ENCODE results near the gene SLC2A4.
A peak's percentile ranks its signal among the peaks of the same experiment; 100 is the strongest.
"Not testable (repeated sequence)": the region's sequence is repeated elsewhere in the genome, so short reads cannot be mapped to it uniquely, and the experiment has no call there.

SLC2A4 gene

GRCh38 chr17:7327056-7327455 lies 45.5 kb downstream of the SLC2A4 start:
- DNase-seq, result no peak

DNA sequence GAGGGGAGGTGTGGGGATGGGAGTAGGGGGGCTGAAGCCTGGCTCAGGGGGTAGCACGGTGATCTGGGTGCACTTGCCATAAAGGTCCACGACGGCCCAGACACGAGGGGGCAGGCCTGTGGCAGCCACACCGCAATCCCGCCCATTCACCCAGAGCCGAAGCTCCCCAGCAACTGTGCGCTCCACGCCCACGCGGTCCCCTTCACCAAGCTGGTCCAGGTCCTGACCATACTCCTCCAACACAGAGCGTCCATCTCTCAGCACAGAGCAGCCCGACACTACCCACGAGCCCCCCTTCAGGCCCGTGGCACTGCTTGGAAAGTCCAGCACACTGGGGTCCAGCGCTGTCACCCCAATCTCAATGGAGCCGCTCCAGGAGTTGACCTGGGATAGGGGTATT lies 46.0 kb downstream of the SLC2A4 start:
- no peak for DNase-seq

GRCh38 chr17:7328009-7328408 lies 46.5 kb downstream of the SLC2A4 start:
- DNase-seq, result no peak

GRCh38 chr17:7328840-7329373 lies 47.4 kb downstream of the SLC2A4 start, which contains the start of gene NEURL4:
Gene NEURL4, minus strand, starts transcription at chr17:7329335. Its CDS starts 23 bp downstream, at chr17:7329312.
- DNase-seq, result no peak

DNA sequence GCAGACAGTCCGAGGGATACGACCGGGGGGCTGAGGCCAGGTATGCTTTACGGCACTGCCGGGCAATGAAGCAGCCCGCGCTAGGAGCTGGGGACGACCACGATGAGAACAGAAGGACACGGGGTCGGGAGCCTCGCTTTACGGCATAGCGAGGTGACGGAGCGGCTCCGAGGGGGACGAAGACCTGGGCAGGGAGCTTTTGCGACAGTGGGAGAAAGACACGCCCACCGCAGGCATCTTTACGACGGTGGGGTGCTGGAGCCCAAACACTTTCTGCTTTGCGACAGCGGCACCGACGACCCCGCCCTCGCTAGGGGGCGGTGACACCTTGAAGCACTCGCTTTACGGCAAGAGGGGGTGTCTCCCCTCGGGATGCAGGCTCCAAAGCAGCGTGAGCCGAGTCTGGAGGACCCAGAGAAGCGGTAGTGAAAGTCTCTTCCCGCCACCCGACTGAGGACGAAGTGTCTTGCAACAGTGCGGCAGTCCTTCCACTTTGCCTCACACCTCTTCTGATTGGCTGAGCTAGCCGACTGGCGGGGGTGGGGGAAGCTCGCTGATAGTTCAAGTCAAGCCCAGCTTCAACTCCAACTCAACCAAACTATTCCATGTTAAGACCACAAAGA lies 48.0 kb downstream of the SLC2A4 start:
- peak; percentile 85 for DNase-seq

DNA sequence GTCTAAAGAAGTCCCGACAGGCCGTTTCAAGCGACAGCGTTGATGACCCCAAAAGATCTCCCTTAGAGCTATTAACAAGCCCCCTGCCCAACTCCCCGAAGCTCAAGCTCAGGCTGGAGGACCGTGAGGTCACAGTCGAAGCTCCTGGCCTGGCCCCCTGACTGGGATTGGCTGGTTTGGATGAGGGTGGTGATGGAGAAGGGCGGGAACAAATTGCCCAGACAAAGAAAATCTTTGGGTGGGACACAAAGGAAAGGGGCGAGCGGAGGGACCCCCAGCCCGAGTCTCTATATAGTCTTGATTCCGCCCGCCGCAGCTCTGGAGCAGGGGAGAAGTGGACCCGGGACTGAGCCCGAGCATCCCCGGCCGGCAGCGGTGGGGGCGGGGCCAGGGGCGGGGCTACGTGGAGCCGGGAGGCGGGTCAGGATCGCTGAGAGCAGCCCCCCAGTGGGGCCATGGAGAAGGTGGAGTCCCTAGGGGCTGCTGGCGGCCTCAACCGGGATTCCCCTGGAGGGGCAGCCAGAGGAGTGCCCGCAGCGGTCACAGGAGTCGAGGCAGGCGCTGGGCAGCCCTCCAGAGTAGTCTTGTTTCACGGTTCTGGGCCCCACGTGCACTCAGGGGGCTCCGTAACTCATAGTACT lies 48.6 kb downstream of the SLC2A4 start:
- peak; percentile 51 for DNase-seq

- DNase-seq, result no peak
Measured at GRCh38 chr17:7330638-7331015, 49.1 kb downstream of the SLC2A4 start.

GRCh38 chr17:7332111-7332510 lies 50.6 kb downstream of the SLC2A4 start:
- DNase-seq, result no peak

DNA sequence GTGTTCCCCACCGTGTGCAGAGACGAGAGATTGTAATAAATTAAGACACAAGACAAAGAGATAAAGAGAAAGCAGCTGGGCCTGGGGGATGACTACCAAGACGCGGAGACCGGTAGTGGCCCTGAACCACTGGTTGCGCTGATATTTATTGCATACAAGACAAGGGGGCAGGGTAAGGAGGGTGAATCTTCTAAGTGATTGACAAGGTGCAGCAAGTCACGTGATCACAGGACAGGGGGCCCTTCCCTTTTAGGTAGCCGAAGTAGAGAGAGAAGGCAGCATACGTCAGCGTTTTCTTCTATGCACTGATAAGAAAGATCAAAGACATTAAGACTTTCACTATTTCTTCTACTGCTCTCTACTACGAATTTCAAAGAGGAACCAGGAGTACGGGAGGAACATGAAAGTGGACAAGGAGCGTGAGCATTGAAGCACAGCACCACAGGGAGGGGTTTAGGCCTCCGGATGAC lies 51.1 kb downstream of the SLC2A4 start:
- not testable (repeated sequence) for DNase-seq

- no peak for DNase-seq
Measured at GRCh38 chr17:7334938-7335538, 53.5 kb downstream of the SLC2A4 start.

- not testable (repeated sequence) for DNase-seq
Measured at GRCh38 chr17:7335765-7336164, 54.2 kb downstream of the SLC2A4 start.

DNA sequence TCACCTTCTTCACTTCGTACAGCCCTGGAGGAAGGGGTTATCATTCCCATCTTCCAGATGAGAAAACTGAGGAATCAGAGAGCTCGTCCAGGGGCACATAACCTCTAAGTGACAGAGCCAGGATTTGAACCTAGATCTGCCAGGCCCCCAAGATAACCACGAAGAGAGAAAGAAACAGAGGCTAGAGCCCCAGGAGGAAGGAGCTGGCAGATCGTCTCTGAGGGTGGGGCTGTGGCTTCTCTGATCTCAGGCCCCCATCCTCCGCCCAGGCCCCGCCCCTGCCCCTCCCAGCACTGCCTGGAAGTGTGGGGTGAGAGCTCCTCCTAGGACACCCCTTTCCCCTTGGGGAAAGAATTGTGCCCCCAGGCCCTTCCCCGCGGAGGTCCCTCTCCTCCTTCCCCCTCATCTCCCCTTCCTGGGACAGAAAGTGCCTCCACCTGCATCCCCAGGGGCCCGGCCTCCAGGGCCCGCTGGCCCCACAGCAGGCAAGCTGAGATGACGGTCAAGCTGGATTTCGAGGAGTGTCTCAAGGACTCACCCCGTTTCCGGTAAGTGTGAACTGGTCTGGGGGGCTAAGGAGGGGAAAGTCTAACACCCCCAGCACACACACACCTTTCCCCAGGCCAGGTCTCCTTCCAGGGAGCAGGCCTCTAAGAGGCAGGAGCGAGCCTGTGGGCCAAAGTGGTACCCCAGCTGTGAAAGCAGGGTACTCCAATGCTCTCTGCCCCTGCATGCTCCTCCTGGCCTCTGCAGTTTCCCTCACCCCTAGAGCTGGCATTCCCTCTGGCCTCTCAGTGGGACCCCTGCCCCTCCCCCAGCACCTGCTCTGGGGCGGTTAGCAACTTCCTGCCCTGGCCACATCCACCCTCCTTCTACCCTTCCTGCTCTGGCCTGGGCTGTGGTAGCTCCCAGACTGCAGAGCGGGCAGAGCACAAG lies 55.0 kb downstream of the SLC2A4 start, which contains the start of gene ACAP1:
TSS of gene ACAP1 (plus strand) at position 290 of the 936 bp plus-strand sequence. CDS start at position 496, 206 bp downstream.
- peak; percentile 46 for DNase-seq

DNA sequence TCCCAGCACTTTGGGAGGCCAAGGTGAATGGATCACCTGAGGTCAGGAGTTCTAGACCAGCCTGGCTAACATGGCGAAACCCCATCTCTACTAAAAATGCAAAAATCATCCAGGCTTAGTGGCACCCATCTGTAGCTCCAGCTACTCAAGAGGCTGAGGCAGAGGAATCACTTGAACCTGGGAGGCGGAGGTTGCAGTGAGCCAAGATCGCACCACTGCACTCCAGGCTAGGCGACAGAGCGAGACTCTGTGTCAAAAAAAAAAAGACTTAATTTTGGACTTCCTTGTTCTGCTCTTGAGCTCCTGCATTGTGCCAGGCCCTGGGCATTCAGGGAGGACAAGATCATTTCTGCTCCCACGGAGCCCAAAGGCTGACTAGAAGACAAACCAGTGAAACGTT lies 56.1 kb downstream of the SLC2A4 start:
- DNase-seq, result not testable (repeated sequence)

All from NK-92 treated with Interleukin-12 subunit alpha and Interleukin-12 subunit beta, amount 100 ng/mL, for 24 hours (cell line).